ENCODE data around the gene CLDN3.
"Not testable (repeated sequence)": the region's sequence is repeated elsewhere in the genome, so short reads cannot be mapped to it uniquely, and the experiment has no call there.

The CLDN3 gene

GRCh38 chr7:73736885-73737284 lies 33.2 kb downstream of the CLDN3 start:
- DNase-seq: no peak

DNA sequence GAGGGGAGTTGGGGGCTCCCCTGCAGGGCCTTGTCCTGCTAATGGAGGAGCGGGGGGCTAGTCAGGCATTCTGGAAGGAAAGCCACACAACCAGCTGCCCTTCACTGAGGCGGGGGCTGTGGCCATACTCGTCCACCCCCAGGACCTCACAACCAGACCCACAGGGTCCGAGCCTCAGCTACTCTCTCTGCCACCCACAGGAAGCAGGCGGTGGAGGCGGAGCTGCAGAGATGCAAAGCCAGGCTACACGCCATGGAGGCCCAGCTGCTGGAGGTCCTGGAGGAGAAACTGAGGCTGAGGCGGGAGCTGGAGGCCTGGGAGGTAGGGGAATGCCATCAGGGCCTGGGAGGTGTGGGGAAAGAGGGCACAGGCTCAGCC lies 34.6 kb downstream of the CLDN3 start:
- DNase-seq: no peak

- DNase-seq: peak in 6 of 14 donors; percentile 8 to 57 (median 20)
Measured at GRCh38 chr7:73734619-73735527, 35.2 kb downstream of the CLDN3 start.

- no peak for DNase-seq
Measured at GRCh38 chr7:73732397-73732796, 37.7 kb downstream of the CLDN3 start.

DNA sequence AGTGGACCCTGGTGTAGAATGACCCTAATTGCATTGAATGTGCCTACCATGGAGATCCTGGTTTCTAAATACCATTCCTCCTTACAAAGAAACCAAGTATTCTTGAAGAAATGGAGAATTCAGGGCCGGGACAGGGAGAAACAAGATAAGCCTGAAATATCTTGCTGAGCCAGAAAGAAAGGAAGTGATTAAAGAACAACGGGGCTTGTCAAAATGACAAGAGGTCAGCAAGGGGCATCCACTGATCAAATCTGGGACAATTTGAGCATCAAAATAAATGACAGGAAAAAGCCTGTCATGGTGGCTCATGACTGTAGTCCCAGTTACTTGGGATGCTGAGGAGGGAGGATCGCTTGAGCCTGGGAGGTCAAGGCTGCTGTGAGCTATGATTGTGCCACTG lies 39.6 kb downstream of the CLDN3 start:
- no peak for DNase-seq

- DNase-seq: no peak
Measured at GRCh38 chr7:73728551-73728950, 41.5 kb downstream of the CLDN3 start.

DNA sequence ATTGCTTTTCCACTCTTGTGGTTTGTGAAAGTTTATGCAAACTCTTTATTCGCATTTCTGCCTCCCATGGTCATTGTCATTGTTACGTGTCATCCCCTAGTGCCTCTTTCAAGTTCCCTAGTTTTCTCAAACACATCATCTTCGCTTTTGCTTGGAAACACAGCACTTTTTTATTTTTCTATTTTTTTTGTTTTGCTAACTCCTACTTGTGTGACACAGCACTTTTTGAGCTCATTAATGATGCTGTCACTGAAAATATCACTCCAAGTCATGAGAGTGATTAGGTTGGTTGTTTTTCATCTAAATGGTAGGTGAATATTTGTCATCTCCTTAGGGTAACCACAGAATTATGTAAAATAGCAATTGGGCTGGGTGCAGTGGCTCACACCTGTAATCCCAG lies 42.1 kb downstream of the CLDN3 start:
- no peak for DNase-seq

DNA sequence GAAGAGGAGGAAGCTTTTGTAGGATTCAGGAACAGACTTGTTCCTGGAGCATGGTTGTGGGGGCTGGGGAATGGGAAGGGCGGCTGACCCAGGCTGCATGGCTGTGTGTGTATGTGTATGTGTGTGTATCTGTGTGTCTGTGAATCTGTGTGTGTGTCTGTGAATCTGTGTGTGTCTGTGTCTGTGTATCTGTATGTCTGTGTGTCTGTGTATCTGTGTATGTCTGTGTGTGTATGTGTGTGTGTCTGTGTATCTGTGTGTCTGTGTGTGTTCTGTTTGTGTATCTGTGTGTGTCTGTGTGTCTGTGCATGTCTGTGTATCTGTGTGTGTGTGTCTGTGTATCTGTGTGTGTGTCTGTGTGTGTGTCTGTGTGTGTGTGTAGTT lies 44.0 kb downstream of the CLDN3 start:
- no peak for DNase-seq

DNA sequence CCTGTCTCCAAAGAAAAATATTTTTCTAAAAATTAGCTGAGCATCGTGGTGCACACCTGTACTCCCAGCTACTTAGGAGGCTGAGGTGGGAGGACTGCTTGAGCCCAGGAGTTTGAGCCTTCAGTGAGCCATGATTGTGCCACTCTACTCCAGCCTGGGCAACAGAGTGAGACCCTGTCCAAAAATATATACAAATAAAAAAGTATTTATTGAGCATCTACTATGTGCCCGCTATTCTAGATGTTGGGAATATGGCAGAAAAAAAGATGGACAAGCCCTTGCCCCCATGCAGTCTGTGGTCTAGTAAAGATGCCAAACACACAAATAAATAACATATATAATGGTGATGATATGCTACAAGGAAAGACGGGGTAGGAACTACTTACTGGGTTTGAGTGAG lies 46.3 kb downstream of the CLDN3 start:
- no peak for DNase-seq

GRCh38 chr7:73722785-73723184 lies 47.3 kb downstream of the CLDN3 start:
- DNase-seq: no peak

- not testable (repeated sequence) for DNase-seq
Measured at GRCh38 chr7:73722182-73722581, 47.9 kb downstream of the CLDN3 start.

DNA sequence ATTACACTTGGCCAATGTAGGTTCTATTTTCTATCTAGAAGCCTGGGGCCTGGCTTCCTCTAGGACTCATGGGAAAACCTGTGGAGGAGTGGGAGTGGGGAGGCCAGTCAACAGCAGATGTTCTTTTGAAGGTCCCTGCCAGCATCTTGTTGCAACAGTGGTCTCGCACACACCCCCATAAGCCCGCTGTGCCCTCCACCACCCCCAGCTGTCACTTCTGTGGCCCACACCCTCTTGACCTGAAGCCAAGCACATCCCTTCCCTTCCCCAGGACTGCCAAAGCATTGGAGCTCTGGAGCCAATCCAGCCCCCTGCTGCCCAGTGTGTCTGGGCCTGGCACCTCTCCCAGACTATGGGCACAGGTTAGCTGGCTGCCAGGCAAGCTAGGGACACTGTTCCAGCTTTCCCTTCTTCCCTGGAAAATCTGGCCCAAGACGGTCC lies 48.7 kb downstream of the CLDN3 start:
- DNase-seq: peak in 11 of 14 donors; percentile 6 to 95 (median 70)

- DNase-seq: not testable (repeated sequence)
Measured at GRCh38 chr7:73720443-73720842, 49.6 kb downstream of the CLDN3 start.

- no peak for DNase-seq
Measured at GRCh38 chr7:73719806-73720169, 50.3 kb downstream of the CLDN3 start.

All from C1 segment of cervical spinal cord (tissue), 14 donors.